NK-92 (cell line): Measurements from ENCODE around the gene TRPM3.

Experiments used
- DNase-seq: peaks from one replicate; lab custom pipeline; 2025; ENCODE audit not compliant: unreplicated experiment; lab: John Stamatoyannopoulos, UW

TRPM3 gene

DNA sequence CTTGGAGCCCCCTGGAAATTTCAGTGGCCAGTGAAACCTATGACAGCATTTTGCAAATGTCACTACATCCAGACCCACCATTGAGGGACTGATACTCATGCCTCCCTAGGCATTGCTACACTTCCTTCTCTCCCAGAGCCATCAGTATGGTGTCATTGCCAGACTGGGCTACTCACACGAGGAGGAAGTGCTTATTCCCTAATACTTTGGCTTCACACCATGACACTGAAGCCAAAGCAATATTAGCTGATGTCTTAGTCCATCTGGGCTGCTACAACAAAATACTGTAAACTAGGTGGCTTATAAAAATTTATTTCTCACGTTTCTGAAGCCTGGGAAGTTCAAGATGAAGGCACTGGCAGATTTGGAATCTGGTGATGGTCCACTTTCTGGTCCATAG, 22.6 kb downstream of the TRPM3 start:
- DNase-seq: no peak

- DNase-seq: no peak
Measured at GRCh38 chr9:71097671-71098070, 23.8 kb downstream of the TRPM3 start.

GRCh38 chr9:71096421-71097108, 24.9 kb downstream of the TRPM3 start:
- DNase-seq: no peak

GRCh38 chr9:71094708-71095251, 26.6 kb downstream of the TRPM3 start:
- no peak for DNase-seq

- DNase-seq: no peak
Measured at GRCh38 chr9:71090896-71091295, 30.5 kb downstream of the TRPM3 start.

- DNase-seq: no peak
Measured at GRCh38 chr9:71079451-71079850, 42.0 kb downstream of the TRPM3 start.

GRCh38 chr9:71076096-71076495, 45.3 kb downstream of the TRPM3 start:
- no peak for DNase-seq

DNA sequence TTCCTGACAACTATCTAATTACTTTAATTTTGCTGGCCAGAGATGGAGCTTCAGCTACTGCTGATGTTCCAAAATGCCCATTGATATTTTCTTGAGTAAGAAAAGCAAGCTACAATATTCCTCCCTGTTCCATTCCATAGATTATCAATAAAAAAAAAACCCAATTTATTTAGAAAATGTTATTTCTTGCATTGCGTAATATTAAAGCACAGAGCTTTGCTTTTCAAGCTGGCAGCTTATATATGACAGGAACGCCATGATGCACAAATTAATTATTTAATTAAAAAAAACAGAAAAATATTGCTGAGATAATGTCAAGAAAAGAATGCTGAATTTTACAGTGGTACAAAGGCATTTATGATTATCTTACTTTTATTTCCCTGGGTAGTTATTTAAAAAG, 47.9 kb downstream of the TRPM3 start:
- no peak for DNase-seq

- no peak for DNase-seq
Measured at GRCh38 chr9:71072587-71072986, 48.8 kb downstream of the TRPM3 start.

GRCh38 chr9:71071633-71072032, 49.8 kb downstream of the TRPM3 start:
- DNase-seq: no peak

- DNase-seq: no peak
Measured at GRCh38 chr9:71058660-71059059, 62.8 kb downstream of the TRPM3 start.

DNA sequence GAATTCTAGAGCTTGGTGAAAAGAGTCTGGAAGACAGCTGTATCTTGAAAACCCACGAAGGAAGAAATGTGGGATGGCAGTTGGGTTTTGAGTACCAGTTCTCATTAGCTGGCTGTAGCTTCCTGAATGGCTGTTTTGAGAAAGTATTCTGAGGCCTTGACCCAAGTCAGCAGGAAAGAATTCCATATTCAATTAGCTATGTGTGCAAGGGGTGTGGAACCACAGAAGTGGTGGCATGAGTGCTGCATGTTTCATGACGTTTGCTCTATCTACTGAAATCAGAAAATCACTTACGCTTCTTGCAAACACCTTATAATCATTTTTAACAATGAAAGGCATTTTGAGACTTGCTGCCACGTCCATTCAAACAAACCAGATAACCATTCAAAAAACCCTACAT, 69.1 kb downstream of the TRPM3 start:
- DNase-seq: no peak

- DNase-seq: no peak
Measured at GRCh38 chr9:71048280-71048679, 73.1 kb downstream of the TRPM3 start.

- DNase-seq: no peak
Measured at GRCh38 chr9:71042448-71042990, 78.9 kb downstream of the TRPM3 start.

DNA sequence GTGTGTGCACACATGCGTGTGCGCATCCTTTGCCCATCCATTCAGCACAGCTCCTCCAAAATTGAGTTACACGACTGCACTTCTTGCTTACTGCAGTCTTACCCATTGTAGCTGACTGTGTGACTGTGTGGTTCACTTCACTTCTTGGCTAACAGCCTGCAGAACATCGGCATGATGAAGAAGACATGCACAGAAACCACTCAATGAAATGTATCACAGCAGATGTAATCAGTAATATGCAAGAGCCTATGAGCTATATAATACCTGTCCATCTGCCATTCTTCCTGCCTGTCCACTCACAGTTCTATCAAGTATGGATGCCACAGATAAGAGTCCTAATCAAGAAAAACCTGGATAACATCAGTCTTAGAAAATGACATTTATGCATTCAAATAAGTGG, 83.9 kb downstream of the TRPM3 start:
- no peak for DNase-seq

DNA sequence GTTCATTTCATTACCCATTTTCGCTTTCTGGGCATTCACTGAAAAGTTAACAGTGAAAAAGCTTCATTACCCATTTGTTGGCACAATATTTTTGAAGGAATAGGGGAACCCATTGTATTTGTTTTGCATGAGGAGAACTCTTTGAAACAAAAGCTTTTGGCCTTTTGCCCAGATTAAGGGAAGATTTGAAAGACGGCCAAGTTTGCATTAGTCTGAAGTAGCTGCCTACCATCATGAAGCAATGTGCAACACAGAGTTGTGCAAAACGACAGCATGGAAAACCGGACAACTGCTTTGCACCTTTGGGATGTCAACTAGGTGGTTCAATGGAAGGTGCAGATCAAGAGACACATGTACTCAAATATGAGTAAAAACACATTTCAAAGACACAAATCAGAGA, 84.9 kb downstream of the TRPM3 start:
- DNase-seq: no peak

- DNase-seq: no peak
Measured at GRCh38 chr9:71032779-71033178, 88.6 kb downstream of the TRPM3 start.

DNA sequence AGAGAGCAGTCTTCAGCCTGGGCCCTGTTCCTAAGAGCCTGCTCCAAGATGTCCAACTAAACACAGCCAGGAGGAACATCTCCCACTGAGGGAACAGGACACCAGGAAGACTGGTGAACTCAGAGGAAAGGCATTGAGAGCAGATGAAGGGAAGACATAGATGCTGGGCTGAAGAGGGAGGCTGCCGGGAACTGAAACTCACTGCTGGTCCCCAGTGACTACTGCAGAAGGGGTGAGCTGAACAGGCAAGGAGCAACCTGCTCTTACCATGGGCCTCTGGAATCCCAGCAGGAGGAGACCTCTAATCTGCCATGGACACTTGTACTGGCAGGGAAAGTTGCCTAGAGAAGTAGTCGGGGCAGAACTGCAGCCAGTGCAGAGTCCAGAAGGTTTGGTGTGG, 95.7 kb downstream of the TRPM3 start:
- no peak for DNase-seq

DNA sequence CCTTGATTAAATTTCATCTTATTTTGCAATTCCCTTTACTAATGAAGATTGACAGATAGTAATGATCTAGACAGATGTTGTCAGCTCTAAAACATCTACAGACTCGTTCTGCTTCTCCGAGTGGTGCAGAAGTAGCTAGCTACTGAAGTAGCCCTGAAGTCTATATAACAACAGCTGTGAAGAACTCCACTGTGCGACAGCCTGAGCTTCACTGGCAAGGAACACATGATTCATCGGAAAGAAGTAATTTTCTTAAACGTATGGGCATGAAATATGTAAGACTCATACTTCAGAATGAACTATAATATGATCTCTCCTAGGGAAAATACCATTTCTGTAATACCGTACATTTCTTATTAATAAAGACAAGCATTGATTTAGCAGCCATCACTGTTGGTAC, 96.2 kb downstream of the TRPM3 start:
- no peak for DNase-seq

DNA sequence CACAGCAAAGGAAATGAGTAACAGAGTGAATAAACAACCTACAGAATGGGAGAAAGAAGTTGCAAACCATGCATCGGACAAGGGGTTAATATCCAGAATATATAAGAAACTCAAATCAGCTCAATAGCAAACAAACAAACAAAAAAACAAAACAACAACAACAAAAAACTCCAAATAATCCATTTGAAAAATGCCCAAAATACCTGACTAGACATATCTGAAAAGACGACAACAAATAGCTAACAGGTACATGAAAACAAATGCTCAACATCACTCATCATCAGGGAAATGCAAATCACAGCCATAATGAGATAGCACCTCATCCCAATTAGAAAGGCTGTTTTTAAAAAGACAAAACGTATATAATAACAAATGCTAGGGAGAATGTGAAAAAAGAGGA, 111.2 kb downstream of the TRPM3 start:
- no peak for DNase-seq

DNA sequence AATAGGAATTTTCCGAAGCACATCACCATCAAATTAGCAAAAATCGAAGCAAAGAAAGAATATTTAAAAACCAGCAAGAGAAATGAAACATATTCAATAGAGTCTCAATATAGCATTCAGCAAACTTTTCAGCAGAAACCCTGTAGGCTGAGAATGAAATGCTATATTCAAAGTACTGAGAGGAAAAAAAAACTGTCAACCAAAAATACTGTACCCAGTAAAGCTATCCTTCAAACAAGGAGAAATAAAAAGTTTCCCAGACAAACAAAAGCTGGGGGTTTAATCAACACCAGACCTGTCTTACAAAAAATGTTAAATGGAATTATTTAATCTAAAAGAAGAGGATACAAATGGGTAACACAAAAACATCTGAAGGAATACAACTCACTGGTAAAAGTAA, 116.0 kb downstream of the TRPM3 start:
- DNase-seq: no peak

GRCh38 chr9:71004196-71004595, 117.2 kb downstream of the TRPM3 start:
- no peak for DNase-seq

DNA sequence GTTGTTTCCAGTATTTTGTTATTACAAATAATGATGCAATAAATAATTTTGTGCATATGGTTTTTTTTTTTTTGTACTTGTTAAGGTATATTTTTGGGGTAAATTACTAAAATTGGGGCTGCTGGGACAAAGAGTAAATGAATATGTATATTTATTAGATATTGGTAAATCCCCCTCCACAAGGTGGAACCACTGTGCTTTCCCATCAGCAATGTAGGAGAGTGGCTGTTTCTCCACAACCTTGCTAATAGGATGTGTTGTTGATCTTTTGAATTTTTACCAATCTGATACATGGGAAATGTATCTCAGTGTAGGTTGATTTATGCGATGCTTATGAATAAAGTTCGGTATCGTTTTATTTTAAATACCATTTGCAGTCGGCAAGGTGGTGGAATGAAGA, 118.1 kb downstream of the TRPM3 start:
- DNase-seq: no peak
